ENCODE results near the gene FABP1.

- TF ChIP-seq, protein P1, sequence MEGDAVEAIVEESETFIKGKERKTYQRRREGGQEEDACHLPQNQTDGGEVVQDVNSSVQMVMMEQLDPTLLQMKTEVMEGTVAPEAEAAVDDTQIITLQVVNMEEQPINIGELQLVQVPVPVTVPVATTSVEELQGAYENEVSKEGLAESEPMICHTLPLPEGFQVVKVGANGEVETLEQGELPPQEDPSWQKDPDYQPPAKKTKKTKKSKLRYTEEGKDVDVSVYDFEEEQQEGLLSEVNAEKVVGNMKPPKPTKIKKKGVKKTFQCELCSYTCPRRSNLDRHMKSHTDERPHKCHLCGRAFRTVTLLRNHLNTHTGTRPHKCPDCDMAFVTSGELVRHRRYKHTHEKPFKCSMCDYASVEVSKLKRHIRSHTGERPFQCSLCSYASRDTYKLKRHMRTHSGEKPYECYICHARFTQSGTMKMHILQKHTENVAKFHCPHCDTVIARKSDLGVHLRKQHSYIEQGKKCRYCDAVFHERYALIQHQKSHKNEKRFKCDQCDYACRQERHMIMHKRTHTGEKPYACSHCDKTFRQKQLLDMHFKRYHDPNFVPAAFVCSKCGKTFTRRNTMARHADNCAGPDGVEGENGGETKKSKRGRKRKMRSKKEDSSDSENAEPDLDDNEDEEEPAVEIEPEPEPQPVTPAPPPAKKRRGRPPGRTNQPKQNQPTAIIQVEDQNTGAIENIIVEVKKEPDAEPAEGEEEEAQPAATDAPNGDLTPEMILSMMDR (IDR thresholded peaks at IDR 0.05): no peak
- no peak for TF ChIP-seq POLR2A (IDR thresholded peaks at IDR 0.05)
Measured at GRCh38 chr2:88097891-88098557, 29.8 kb downstream of the FABP1 start.

All from upper lobe of left lung (tissue), 4 donors.